ENCODE data around the gene PDZD2. TPM values are rescaled to one million over a fixed set of nuclear protein-coding genes. Genes with fewer than 3 reads are reported as not detected.

The PDZD2 gene
- total and polyA plus RNA-seq, 2 experiments from 2014 or later = 8.3 to 16.9 TPM

GRCh38 chr5:32155211-32155610 is 516.3 kb downstream of the PDZD2 start:
- Histone ChIP-seq H3K4me2 (no peak overlapping the region), H3K27me3 (ENCODE audit: insufficient read depth) (no peaks in the 10 kb centered on the region), H3K4me1 (ENCODE audit: insufficient read depth) (peaks cover 10% of the 10 kb centered on the region), H3K4me3 (no peak overlapping the region), H3F3A (replicated peaks; ENCODE audit: low read depth) (no peaks in the 10 kb centered on the region), H2AFZ (no peak overlapping the region), H3K27ac (ENCODE audit: low read depth) (no peak overlapping the region), H3K9me2 (ENCODE audit: insufficient read depth) (no peaks in the 10 kb centered on the region), H3K36me3 (ENCODE audit: insufficient read depth) (no peaks in the 10 kb centered on the region), H3K79me2 (replicated peaks; ENCODE audit: insufficient read depth) (peaks cover 99% of the 10 kb centered on the region), H4K20me1 (replicated peaks; ENCODE audit: insufficient read depth) (peaks cover 86% of the 10 kb centered on the region)
- no peak for TF ChIP-seq CREB1 (CRISPR knock-in tag; IDR thresholded peaks at IDR 0.05; ENCODE audit: low read depth)
- TF ChIP-seq EZH2phosphoT487 (IDR thresholded peaks at IDR 0.05; ENCODE audit: unreplicated experiment) = no peak
- TF ChIP-seq ZNF114 (CRISPR knock-in tag; IDR thresholded peaks at IDR 0.05) = no peak
- no peak for TF ChIP-seq EZH2 (IDR thresholded peaks at IDR 0.05; ENCODE audit: low read depth, unreplicated experiment)
- TF ChIP-seq, protein P1, sequence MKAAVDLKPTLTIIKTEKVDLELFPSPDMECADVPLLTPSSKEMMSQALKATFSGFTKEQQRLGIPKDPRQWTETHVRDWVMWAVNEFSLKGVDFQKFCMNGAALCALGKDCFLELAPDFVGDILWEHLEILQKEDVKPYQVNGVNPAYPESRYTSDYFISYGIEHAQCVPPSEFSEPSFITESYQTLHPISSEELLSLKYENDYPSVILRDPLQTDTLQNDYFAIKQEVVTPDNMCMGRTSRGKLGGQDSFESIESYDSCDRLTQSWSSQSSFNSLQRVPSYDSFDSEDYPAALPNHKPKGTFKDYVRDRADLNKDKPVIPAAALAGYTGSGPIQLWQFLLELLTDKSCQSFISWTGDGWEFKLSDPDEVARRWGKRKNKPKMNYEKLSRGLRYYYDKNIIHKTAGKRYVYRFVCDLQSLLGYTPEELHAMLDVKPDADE (IDR thresholded peaks at IDR 0.05) = no peak
- no peak for TF ChIP-seq STAT1 (IDR thresholded peaks at IDR 0.05; ENCODE audit: unreplicated experiment)
- TF ChIP-seq, protein P2, sequence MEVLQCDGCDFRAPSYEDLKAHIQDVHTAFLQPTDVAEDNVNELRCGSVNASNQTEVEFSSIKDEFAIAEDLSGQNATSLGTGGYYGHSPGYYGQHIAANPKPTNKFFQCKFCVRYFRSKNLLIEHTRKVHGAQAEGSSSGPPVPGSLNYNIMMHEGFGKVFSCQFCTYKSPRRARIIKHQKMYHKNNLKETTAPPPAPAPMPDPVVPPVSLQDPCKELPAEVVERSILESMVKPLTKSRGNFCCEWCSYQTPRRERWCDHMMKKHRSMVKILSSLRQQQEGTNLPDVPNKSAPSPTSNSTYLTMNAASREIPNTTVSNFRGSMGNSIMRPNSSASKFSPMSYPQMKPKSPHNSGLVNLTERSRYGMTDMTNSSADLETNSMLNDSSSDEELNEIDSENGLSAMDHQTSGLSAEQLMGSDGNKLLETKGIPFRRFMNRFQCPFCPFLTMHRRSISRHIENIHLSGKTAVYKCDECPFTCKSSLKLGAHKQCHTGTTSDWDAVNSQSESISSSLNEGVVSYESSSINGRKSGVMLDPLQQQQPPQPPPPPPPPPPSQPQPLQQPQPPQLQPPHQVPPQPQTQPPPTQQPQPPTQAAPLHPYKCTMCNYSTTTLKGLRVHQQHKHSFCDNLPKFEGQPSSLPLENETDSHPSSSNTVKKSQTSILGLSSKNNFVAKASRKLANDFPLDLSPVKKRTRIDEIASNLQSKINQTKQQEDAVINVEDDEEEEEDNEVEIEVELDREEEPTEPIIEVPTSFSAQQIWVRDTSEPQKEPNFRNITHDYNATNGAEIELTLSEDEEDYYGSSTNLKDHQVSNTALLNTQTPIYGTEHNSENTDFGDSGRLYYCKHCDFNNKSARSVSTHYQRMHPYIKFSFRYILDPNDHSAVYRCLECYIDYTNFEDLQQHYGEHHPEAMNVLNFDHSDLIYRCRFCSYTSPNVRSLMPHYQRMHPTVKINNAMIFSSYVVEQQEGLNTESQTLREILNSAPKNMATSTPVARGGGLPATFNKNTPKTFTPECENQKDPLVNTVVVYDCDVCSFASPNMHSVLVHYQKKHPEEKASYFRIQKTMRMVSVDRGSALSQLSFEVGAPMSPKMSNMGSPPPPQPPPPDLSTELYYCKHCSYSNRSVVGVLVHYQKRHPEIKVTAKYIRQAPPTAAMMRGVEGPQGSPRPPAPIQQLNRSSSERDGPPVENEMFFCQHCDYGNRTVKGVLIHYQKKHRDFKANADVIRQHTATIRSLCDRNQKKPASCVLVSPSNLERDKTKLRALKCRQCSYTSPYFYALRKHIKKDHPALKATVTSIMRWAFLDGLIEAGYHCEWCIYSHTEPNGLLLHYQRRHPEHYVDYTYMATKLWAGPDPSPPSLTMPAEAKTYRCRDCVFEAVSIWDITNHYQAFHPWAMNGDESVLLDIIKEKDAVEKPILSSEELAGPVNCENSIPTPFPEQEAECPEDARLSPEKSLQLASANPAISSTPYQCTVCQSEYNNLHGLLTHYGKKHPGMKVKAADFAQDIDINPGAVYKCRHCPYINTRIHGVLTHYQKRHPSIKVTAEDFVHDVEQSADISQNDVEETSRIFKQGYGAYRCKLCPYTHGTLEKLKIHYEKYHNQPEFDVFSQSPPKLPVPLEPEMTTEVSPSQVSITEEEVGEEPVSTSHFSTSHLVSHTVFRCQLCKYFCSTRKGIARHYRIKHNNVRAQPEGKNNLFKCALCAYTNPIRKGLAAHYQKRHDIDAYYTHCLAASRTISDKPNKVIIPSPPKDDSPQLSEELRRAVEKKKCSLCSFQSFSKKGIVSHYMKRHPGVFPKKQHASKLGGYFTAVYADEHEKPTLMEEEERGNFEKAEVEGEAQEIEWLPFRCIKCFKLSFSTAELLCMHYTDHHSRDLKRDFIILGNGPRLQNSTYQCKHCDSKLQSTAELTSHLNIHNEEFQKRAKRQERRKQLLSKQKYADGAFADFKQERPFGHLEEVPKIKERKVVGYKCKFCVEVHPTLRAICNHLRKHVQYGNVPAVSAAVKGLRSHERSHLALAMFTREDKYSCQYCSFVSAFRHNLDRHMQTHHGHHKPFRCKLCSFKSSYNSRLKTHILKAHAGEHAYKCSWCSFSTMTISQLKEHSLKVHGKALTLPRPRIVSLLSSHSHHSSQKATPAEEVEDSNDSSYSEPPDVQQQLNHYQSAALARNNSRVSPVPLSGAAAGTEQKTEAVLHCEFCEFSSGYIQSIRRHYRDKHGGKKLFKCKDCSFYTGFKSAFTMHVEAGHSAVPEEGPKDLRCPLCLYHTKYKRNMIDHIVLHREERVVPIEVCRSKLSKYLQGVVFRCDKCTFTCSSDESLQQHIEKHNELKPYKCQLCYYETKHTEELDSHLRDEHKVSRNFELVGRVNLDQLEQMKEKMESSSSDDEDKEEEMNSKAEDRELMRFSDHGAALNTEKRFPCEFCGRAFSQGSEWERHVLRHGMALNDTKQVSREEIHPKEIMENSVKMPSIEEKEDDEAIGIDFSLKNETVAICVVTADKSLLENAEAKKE (CRISPR knock-in tag; IDR thresholded peaks at IDR 0.05) = no peak
- TF ChIP-seq NANOG (IDR thresholded peaks at IDR 0.05; ENCODE audit: borderline replicate concordance) = no peak
- TF ChIP-seq POLR2AphosphoS5 (IDR thresholded peaks at IDR 0.05; ENCODE audit: low read depth) = no peak
- TF ChIP-seq, protein P3, sequence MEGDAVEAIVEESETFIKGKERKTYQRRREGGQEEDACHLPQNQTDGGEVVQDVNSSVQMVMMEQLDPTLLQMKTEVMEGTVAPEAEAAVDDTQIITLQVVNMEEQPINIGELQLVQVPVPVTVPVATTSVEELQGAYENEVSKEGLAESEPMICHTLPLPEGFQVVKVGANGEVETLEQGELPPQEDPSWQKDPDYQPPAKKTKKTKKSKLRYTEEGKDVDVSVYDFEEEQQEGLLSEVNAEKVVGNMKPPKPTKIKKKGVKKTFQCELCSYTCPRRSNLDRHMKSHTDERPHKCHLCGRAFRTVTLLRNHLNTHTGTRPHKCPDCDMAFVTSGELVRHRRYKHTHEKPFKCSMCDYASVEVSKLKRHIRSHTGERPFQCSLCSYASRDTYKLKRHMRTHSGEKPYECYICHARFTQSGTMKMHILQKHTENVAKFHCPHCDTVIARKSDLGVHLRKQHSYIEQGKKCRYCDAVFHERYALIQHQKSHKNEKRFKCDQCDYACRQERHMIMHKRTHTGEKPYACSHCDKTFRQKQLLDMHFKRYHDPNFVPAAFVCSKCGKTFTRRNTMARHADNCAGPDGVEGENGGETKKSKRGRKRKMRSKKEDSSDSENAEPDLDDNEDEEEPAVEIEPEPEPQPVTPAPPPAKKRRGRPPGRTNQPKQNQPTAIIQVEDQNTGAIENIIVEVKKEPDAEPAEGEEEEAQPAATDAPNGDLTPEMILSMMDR (conservative IDR thresholded peaks at IDR 0.05; ENCODE audit: low read depth in 2 of 2) = no peak
- TF ChIP-seq JUNB (IDR thresholded peaks at IDR 0.05; ENCODE audit: unreplicated experiment) = no peak
- no peak for TF ChIP-seq ZNF331 (CRISPR knock-in tag; IDR thresholded peaks at IDR 0.05; ENCODE audit: low read depth)
- TF ChIP-seq REST (IDR thresholded peaks at IDR 0.05; ENCODE audit: unreplicated experiment) = no peak
- no peak overlapping the region for H3K4me3 Mint-ChIP-seq
- DNase-seq (ENCODE audit: low spot score) (no peak), ATAC-seq (no peak)
- H3K27ac Mint-ChIP-seq = no peak overlapping the region
- H3K9me3 Mint-ChIP-seq = no peaks in the 10 kb centered on the region
- peaks cover 2% of the 10 kb centered on the region for H3K27me3 Mint-ChIP-seq (ENCODE audit: insufficient read depth, low read depth, poor library complexity)
- H3K36me3 Mint-ChIP-seq (ENCODE audit: low read depth) = peaks cover 4% of the 10 kb centered on the region; the same call in 2 of the 3 replicates
- peaks cover 4% of the 10 kb centered on the region; the same call in 2 of the 3 replicates for H3K4me1 Mint-ChIP-seq

Data from GM23338 (cell line).